Upper lobe of left lung (tissue), 6 donors: Measurements from ENCODE around the gene METRNL. TPM values are rescaled to one million over a fixed set of nuclear protein-coding genes. Genes with fewer than 3 reads are reported as not detected.
A peak's percentile ranks its signal among the peaks of the same experiment; 100 is the strongest.

Experiments
- ATAC-seq, 2 donors: fragments of 200-7000 bp; cut with Tn5 transposase; one replicate each; pipeline ENCODE4 v1.9.1; 2022; ENCODE audit warnings: mild to moderate bottlenecking in 2 of 2, moderate library complexity in 2 of 2; ENCODE audit not compliant: low FRiP score in 2 of 2
- DNase-seq, 2 donors: peaks; one replicate each; pipeline ENCODE4 v3.0.0-alpha.2; 2019 to 2020
- H3K27ac ChIP-seq, 4 donors: fragments of 200-600 bp; sonication (generic); one replicate each; pipeline ENCODE4 v1.5.1; 2016 to 2019
- H3K27me3 ChIP-seq, 4 donors: fragments of 200-600 bp; sonication (generic); one replicate each; pipeline ENCODE4 v1.5.1; 2017 to 2019
- H3K36me3 ChIP-seq, 4 donors: fragments of 200-600 bp; sonication (generic); one replicate each; pipeline ENCODE4 v1.5.1; 2016 to 2019
- H3K4me1 ChIP-seq, 4 donors: fragments of 200-600 bp; sonication (generic); one replicate each; pipeline ENCODE4 v1.5.1; 2018 to 2019
- H3K4me3 ChIP-seq, 4 donors: fragments of 200-600 bp; sonication (generic); one replicate each; pipeline ENCODE4 v1.5.1; 2017 to 2019; ENCODE audit warnings: mild to moderate bottlenecking in 2 of 4, moderate library complexity in 1 of 4
- H3K9me3 ChIP-seq, 4 donors: fragments of 200-600 bp; sonication (generic); one replicate each; pipeline ENCODE4 v1.5.1; 2018 to 2019
- CTCF ChIP-seq, 6 experiments: fragments of 450-650 bp in 4 of 6; fragments of 200-600 bp in 2 of 6; sonication (generic) in 2 of 6; IDR thresholded peaks; one replicate each; pipeline ENCODE4 v1.5.1; 2016 to 2019; ENCODE audit warnings: antibody characterized with exemption in 6 of 6
- EP300 ChIP-seq, 4 donors: sonication (generic); formaldehyde crosslinking; IDR thresholded peaks; one replicate each; pipeline ENCODE4 v1.5.1; 2017; ENCODE audit warnings: antibody characterized with exemption in 4 of 4, control low read depth in 2 of 4
- POLR2A ChIP-seq, 4 donors: fragments of 450-650 bp; IDR thresholded peaks; one replicate each; pipeline ENCODE4 v1.5.1; 2016 to 2017; ENCODE audit warnings: antibody characterized with exemption in 4 of 4, mild to moderate bottlenecking in 2 of 4
- POLR2AphosphoS5 ChIP-seq, 2 donors: sonication (generic); formaldehyde crosslinking; IDR thresholded peaks; one replicate each; pipeline ENCODE4 v1.5.1; 2017; ENCODE audit warnings: antibody characterized with exemption in 2 of 2
- WGBS, 2 donors: methylation state at CpG; one replicate each; pipeline ENCODE4 v1.1.5; 2017 to 2018; 5-methylcytosine and 5-hydroxymethylcytosine counted together
- total RNA-seq, 6 donors: library from RNA; depleted of rRNA in 4 of 6; stranded (reverse); fragments of >200 nt in 4 of 6; gene quantifications; one replicate each; pipeline versions ENCODE4 v1.1.0 to v1.2.1, GENCODE V29; 2016 to 2021
- donor health status: DM: no; HTN: no; CAD: no; lungs with moderate emphysema.
- donor health status: DM: no; HTN: yes; CAD: no; lungs with severe emphysema.

Gene METRNL
- total RNA-seq, 6 donors from 2014 or later, result 59.4 to 120 (median 76.4) TPM

- H3K27me3 ChIP-seq, result peaks cover 0 to 8% (median 2%) of the 10 kb centered on the region in 4 donors
- ATAC-seq (no peak), DNase-seq (peak in 1 of 2 donors; percentile 82)
- peaks cover 31 to 41% (median 34%) of the 10 kb centered on the region in 4 donors for H3K4me1 ChIP-seq
- 95 to 96% methylated on average over 22 to 23 of the region's 23 CpGs for WGBS, 2 donors
- H3K27ac ChIP-seq, result no peak overlapping the region
- no peaks in the 10 kb centered on the region for H3K9me3 ChIP-seq
- H3K4me3 ChIP-seq, result no peak overlapping the region
- TF ChIP-seq POLR2AphosphoS5 (IDR thresholded peaks at IDR 0.05), result no peak
- TF ChIP-seq EP300 (IDR thresholded peaks at IDR 0.05), result no peak
- H3K36me3 ChIP-seq, result peaks cover 6 to 47% (median 26%) of the 10 kb centered on the region in 4 donors
Observed at GRCh38 chr17:83095016-83095415, 15.6 kb downstream of the METRNL start.

- no peaks in the 10 kb centered on the region for H3K9me3 ChIP-seq
- H3K27ac ChIP-seq, result no peak overlapping the region
- DNase-seq, result peak in 1 of 2 donors; percentile 79
- no peak for TF ChIP-seq CTCF (IDR thresholded peaks at IDR 0.05)
- no peak for TF ChIP-seq POLR2AphosphoS5 (IDR thresholded peaks at IDR 0.05)
- TF ChIP-seq POLR2A (IDR thresholded peaks at IDR 0.05), result no peak
- TF ChIP-seq EP300 (IDR thresholded peaks at IDR 0.05), result no peak
- H3K4me1 ChIP-seq, result peaks cover 28 to 46% (median 39%) of the 10 kb centered on the region in 4 donors
- 81 to 82% methylated on average over 17 to 24 of the region's 26 CpGs for WGBS, 2 donors
- peaks cover 0 to 8% (median 3%) of the 10 kb centered on the region in 4 donors for H3K27me3 ChIP-seq
- no peak for ATAC-seq
- H3K36me3 ChIP-seq, result peaks cover 6 to 40% (median 26%) of the 10 kb centered on the region in 4 donors
- no peak overlapping the region for H3K4me3 ChIP-seq
Observed at GRCh38 chr17:83096401-83097224, 17.2 kb downstream of the METRNL start.

- no peak overlapping the region for H3K4me3 ChIP-seq
- WGBS, 2 donors, result 63 to 73% methylated on average over 5 to 8 of the region's 14 CpGs
- H3K9me3 ChIP-seq, result no peaks in the 10 kb centered on the region
- no peak overlapping the region for H3K27ac ChIP-seq
- peaks cover 6 to 35% (median 26%) of the 10 kb centered on the region in 4 donors for H3K36me3 ChIP-seq
- TF ChIP-seq POLR2AphosphoS5 (IDR thresholded peaks at IDR 0.05) (no peak), CTCF (IDR thresholded peaks at IDR 0.05) (no peak)
- ATAC-seq (no peak), DNase-seq (peak in 1 of 2 donors; percentile 64)
- peaks cover 0 to 8% (median 3%) of the 10 kb centered on the region in 4 donors for H3K27me3 ChIP-seq
- peaks cover 28 to 50% (median 38%) of the 10 kb centered on the region in 4 donors for H3K4me1 ChIP-seq
Observed at GRCh38 chr17:83097831-83098230, 18.4 kb downstream of the METRNL start.

GRCh38 chr17:83098241-83099085, 19.1 kb downstream of the METRNL start:
- 62 to 70% methylated on average over 2 to 19 of the region's 31 CpGs for WGBS, 2 donors
- Histone ChIP-seq H3K27me3 (peaks cover 0 to 8% (median 3%) of the 10 kb centered on the region in 4 donors), H3K4me3 (no peak overlapping the region), H3K4me1 (peaks cover 28 to 50% (median 38%) of the 10 kb centered on the region in 4 donors), H3K36me3 (peaks cover 6 to 29% (median 24%) of the 10 kb centered on the region in 4 donors), H3K27ac (no peak overlapping the region), H3K9me3 (no peaks in the 10 kb centered on the region)
- TF ChIP-seq CTCF (IDR thresholded peaks at IDR 0.05), result no peak
- no peak for TF ChIP-seq POLR2AphosphoS5 (IDR thresholded peaks at IDR 0.05)
- no peak for TF ChIP-seq EP300 (IDR thresholded peaks at IDR 0.05)
- no peak for TF ChIP-seq POLR2A (IDR thresholded peaks at IDR 0.05)
- peak in 1 of 2 donors; percentile 1 for ATAC-seq
- peak in 1 of 2 donors; percentile 83 for DNase-seq

- DNase-seq (no peak), ATAC-seq (peak in 1 of 2 donors; percentile 0)
- Histone ChIP-seq H3K36me3 (peaks cover 6 to 23% (median 19%) of the 10 kb centered on the region in 4 donors), H3K27ac (peak overlapping the region in 2 of 4 donors; percentile 41 to 42), H3K9me3 (no peaks in the 10 kb centered on the region), H3K27me3 (peaks cover 0 to 8% (median 3%) of the 10 kb centered on the region in 4 donors), H3K4me1 (peaks cover 28 to 50% (median 41%) of the 10 kb centered on the region in 4 donors), H3K4me3 (no peak overlapping the region)
- TF ChIP-seq CTCF (IDR thresholded peaks at IDR 0.05) (no peak), EP300 (IDR thresholded peaks at IDR 0.05) (no peak), POLR2AphosphoS5 (IDR thresholded peaks at IDR 0.05) (no peak), POLR2A (IDR thresholded peaks at IDR 0.05) (no peak)
- 63% methylated on average over 8 of the region's 12 CpGs; no CpG with 5 or more reads in 1 of the 2 donors for WGBS, 2 donors
Observed at GRCh38 chr17:83099086-83099555, 19.7 kb downstream of the METRNL start.
